GM10847 (cell line): ENCODE results near the gene MLYCD.

Experiments
- POLR2A ChIP-seq: IDR thresholded peaks from 2 replicates; pipeline ENCODE4 v1.6.1; 2011; ENCODE audit not compliant: insufficient read length; ENCODE audit errors: extremely low read depth

MLYCD gene

GRCh38 chr16:83914091-83914710 lies 15.3 kb downstream of the MLYCD start:
- TF ChIP-seq POLR2A = no peak

- TF ChIP-seq POLR2A = no peak
These were observed 16.2 kb downstream of the MLYCD start for GRCh38 chr16:83915081-83915480.

- TF ChIP-seq POLR2A = no peak
These were observed 16.6 kb downstream of the MLYCD start for GRCh38 chr16:83915491-83915890.

GRCh38 chr16:83917152-83918120 lies 18.5 kb downstream of the MLYCD start:
- no peak for TF ChIP-seq POLR2A

GRCh38 chr16:83920894-83921491 lies 22.1 kb downstream of the MLYCD start:
- no peak for TF ChIP-seq POLR2A

GRCh38 chr16:83923581-83924365 lies 24.9 kb downstream of the MLYCD start:
- no peak for TF ChIP-seq POLR2A

GRCh38 chr16:83924686-83925085 lies 25.8 kb downstream of the MLYCD start:
- no peak for TF ChIP-seq POLR2A

- TF ChIP-seq POLR2A = no peak
These were observed 26.4 kb downstream of the MLYCD start for GRCh38 chr16:83925095-83925905.

GRCh38 chr16:83925957-83926725 lies 27.2 kb downstream of the MLYCD start:
- no peak for TF ChIP-seq POLR2A

GRCh38 chr16:83926726-83927397 lies 27.9 kb downstream of the MLYCD start:
- TF ChIP-seq POLR2A = no peak

GRCh38 chr16:83928341-83929055 lies 29.6 kb downstream of the MLYCD start:
- TF ChIP-seq POLR2A = no peak

GRCh38 chr16:83929811-83930555 lies 31.1 kb downstream of the MLYCD start:
- no peak for TF ChIP-seq POLR2A
